Endometrial microvascular endothelial cells (primary cell): ENCODE measurements around the gene ATP6V1D. TPM values are rescaled to one million over a fixed set of nuclear protein-coding genes. Genes with fewer than 3 reads are reported as not detected.

Experiments
- in situ Hi-C: cut with HindIII; loops from 2 replicates; pipeline ENCODE4 v1.10.0; 2017; ENCODE audit warnings: low sequenced_read_pairs, low pct_unique_long_range_greater_than_20kb; ENCODE audit errors: inconsistent ontology term
- total RNA-seq: library from RNA; depleted of rRNA; stranded (reverse); fragments of >200 nt; gene quantifications from one replicate; pipeline ENCODE4 v1.2.3, GENCODE V29; 2015; ENCODE audit errors: inconsistent ontology term

The ATP6V1D gene
- total RNA-seq, 1 donor from 2014 or later = 73.7 TPM

DNA sequence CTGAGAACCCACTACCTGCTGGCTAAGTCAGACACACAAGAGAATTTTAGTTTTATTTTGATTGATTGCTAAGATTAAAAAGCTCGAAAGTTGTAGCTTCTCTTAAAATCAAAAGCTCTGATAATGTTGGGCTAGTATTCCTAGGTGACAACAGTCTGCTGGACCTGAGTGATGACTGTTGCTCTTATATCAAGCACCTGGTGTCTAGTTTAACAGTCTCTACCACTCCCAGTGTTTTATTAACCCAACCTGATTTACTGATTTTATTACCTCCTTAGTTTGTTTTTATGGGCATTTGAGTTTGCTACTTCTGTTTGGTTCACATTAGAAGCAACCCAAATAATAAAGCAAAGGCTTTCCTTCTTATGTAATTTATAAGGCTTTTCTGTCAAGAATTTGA, 41.8 kb downstream of the ATP6V1D start:
- in situ Hi-C loops = no loop called here

DNA sequence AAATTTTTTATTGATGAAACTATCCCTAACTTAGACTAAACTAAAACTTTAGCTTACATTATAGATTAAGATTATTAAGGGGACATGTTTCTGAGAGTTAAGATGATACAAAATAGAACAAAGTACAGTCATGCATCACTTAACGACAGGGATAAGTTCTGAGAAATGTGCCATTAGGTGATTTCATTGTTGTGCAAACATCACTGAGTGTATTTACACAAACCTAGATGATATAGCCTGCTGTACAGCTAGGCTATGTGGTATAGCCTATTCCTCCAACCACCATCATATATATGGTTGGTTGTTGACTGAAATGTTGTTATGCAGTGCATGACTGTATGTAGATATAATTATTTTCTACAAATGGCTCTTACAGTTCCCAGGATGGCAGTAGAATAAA, 46.5 kb downstream of the ATP6V1D start:
- in situ Hi-C loops = no loop called here

DNA sequence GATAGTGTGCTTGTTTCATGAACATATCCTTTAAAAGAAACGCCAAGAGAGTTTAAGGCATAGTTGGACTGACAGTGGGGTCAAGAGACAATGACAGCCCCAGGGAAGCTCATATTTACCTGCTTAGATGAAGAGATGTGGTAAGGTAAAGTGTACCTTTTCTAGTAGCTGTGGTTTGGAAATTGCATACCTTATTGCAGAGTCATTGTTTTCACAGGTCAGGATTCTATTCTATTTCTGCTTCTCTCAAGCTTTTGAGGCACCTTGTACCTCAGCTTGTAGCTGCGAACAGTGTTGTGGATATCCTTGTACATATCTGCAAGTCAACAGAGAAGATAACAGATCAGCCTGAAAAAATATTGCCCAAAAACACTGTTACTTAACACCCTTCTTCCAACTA, 47.7 kb downstream of the ATP6V1D start:
- in situ Hi-C loops = no loop called here

Other genes starting within 250 kb of the ATP6V1D start
- not detected for gene GARIN2, start 170.4 kb downstream of the ATP6V1D start, total RNA-seq
- 18.2 TPM for gene PALS1, start 118.4 kb downstream of the ATP6V1D start, total RNA-seq
- gene EIF2S1, start 524 bp upstream of the ATP6V1D start, total RNA-seq = 227 TPM
- gene PLEK2, start 52.4 kb upstream of the ATP6V1D start, total RNA-seq = 51.5 TPM
- gene TMEM229B, start 128.9 kb upstream of the ATP6V1D start, total RNA-seq = 4.5 TPM
- 3.6 TPM for gene PLEKHH1, start 173.5 kb upstream of the ATP6V1D start, total RNA-seq
- gene PIGH, start 240.5 kb upstream of the ATP6V1D start, total RNA-seq = 22.8 TPM